GM21529 (cell line): ENCODE measurements around the gene MFSD1.
A peak's percentile ranks its signal among the peaks of the same experiment; 100 is the strongest.

Experiments
- ATAC-seq: cut with Tn5 transposase; IDR thresholded peaks from one replicate; pipeline ENCODE4 v1.9.1; 2021; ENCODE audit not compliant: unreplicated experiment

MFSD1 gene, protein sequence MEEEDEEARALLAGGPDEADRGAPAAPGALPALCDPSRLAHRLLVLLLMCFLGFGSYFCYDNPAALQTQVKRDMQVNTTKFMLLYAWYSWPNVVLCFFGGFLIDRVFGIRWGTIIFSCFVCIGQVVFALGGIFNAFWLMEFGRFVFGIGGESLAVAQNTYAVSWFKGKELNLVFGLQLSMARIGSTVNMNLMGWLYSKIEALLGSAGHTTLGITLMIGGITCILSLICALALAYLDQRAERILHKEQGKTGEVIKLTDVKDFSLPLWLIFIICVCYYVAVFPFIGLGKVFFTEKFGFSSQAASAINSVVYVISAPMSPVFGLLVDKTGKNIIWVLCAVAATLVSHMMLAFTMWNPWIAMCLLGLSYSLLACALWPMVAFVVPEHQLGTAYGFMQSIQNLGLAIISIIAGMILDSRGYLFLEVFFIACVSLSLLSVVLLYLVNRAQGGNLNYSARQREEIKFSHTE

DNA sequence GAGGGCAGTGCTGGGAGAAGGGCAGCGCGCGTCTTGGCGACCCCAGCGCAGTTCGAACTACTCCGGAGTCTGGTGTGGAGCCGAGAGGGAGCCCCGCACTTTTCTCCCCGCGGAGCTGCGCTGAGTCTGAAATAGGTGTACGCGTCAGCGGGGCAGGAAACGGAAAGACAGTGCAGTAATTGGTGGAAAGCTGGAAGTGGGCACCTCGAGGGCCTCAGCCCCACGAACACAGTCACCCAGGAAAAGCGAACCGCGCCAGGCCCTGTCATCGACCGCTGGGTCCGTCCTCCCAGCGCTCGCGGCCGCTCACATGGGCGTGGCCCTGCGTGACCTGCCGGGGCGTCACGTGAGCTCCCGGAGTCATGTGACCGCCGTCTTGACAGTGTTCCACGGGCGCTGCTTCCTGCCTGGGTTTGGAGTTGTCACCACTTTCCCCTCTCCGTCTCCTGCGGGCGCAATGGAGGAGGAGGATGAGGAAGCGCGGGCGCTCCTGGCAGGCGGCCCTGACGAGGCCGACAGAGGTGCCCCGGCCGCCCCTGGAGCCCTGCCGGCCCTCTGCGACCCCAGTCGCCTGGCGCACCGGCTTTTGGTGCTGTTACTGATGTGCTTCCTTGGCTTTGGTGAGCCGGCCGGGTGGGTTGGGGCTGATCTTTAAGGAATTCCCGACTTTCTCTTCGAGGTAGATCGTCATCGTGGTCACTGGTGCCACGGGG lies at the start of gene MFSD1:
TSS of gene MFSD1 (plus strand) at position 359 of the 713 bp plus-strand sequence. CDS start at position 458, 99 bp downstream.
- peak; percentile 99 for ATAC-seq

DNA sequence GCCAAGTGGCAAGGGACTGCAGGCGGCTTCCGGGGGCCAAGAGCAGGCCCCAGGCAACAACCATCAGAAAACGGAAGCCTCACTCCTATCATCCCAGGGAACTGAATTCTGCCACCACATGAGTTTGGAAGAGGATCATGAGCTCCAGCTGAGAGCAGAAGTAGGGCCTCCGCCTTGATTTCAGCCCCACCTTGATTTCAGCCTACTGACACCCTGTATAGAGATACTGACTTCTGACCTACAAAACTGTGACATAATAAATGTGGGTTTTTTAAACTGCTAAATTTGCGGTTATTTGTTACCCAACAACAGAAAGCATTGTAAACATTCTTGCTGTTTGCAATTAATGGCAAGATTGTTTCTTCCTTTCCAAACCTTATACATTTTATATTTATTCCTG lies 48.0 kb upstream of the MFSD1 start:
- no peak for ATAC-seq

DNA sequence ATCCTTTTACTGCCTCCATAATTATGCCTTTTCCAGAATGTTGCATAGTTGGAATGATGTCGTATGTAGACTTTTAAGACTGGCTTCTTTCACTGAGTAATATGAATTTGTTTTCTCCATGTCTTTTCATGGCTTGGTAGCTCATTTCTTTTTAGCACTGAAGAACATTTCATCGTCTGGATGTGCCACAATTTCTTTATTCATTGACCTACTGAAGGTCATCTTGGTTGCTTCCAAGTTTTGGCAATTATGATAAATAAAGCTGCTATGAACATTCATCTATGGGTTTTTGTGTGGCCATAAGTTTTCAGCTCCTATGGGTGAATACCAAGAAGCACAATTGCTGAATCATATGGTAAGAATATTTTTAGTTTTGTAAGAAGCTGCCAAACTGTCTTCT lies 46.4 kb upstream of the MFSD1 start:
- no peak for ATAC-seq

DNA sequence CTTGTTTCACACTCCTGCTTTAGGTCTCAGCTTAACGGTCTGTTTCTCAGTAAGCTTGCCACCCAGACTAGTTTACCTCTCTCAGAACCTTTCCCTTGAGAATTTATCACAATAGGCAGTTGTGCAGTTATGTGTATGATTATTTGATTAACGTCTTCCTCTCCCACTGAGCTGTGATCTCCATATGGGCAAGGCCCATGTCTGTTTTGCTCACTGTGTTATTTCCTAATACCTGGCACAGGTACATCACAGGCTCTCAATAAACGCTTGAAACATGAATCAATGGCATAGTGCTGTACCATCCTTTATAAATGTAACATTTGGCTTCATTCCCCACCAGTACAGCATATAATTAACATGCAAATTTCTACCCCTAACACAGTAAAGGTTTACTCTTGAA lies 40.5 kb upstream of the MFSD1 start:
- ATAC-seq = no peak

DNA sequence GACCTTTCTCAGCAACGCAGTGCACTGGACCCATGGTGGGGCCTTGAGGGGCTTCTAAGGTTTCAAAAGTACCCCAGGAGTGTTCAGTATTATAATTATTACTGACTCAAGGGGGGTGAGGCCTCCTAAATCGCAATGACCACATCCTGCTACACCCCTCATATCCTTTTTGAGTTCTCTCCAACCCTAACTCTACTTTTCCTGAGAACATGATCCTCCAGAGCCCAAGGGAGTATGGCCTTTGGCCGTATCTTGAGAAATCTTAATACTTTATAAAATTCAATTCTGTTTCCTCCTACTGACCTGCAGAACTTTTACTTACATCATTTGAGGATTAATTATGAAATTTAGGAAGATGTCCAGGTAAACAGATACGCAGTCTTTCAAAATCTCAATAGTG lies 39.2 kb upstream of the MFSD1 start:
- no peak for ATAC-seq

DNA sequence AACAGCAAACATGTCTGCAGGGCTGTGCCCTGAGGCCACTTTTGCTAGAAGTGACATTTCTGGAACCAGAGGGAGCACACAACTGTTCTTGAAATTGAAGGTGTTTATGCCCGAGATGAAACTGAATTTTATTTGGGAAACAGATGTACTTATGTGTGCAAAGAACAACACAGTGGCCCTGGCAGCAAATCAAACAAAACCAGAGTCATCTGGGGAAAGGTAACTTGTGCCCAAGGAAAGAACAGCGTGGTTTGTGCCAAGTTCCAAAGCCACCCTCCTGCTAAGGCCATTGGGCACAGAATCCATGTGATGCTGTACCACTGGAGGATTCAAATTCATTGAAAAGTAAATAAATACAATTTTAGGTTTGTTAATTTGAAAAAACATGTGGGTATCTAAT lies 38.4 kb upstream of the MFSD1 start:
- no peak for ATAC-seq

DNA sequence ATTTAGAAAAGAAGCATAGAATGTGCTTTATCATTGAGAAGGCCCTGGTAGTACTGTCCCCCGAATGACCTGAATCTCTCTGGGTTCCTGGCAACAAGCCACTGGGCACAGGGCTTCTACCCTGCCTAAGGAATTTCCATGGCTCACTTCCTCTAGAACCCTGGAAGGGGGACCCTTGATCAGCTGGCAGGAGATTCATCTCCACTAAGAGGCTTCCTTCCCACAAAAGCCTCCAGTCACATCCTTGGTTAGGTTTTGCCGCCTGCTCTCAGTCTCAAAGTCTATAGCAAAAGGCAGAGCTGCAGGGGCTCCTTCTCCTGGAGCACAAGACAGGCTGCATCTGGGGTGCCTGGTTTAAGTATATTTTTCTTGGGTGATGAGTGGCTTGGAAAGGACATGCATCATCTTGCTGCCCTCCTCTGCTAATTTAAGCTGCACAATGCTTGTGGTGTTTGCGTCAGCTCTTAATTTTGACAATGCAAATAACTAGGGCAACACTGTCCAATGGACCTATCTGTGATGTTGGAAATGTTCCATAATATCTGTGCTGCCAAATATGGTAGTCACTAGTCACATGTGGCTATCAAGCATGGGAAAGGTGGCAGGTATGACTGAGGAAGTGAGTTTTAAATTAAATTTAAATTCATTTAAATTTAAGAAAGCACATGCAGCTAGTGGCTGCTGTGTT lies 36.2 kb upstream of the MFSD1 start:
- ATAC-seq = no peak

DNA sequence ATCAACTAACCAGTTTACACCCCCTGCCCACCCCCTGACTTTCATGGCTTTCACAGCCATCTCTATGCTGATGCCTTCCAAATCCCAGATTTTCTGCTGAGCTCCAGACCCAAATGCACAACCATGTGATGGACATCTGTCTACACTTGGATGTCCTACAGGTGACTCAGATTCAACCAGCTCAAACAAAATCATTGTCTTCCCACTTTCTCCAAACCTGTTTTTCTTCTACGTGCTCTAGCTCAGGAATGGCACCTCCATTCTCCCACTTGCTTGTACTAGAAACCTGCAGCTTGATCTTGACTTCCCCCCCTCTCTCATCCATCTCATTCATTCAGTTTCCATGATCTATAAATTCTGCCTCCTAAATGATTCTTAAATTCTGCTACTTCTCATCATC lies 35.5 kb upstream of the MFSD1 start:
- no peak for ATAC-seq

GRCh38 chr3:158768361-158768787 lies 33.5 kb upstream of the MFSD1 start:
- ATAC-seq = no peak

DNA sequence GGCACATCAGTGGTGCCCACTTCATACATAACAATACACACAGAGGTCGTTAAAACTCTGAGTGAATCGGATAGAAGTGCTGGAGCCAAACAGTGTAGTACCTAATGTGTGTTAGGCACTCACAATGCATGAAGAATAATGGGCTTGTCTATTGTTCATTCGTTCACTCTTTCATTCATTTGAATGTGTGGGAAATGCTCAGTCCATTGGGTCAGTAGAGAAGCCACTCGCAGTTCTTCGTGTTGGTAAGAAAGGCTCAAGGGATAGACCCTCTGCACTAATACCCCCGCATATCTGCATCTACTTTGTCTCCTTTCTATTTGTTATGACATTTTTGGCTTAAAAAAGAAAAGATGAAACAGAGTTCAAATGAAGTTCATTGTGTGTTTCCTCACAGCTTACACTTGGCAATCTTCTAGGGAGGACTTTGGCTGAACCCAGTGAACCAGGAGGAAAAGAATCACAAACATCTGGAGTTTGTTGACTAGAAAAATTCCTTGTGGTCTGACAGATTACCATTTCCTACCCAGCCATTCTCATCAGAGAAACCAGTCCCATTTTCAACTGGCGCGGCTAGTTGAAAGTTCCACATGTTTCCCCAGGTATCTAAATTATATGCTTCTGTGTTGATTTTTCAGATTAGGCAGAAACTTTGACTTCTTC lies 32.8 kb upstream of the MFSD1 start:
- ATAC-seq = no peak

DNA sequence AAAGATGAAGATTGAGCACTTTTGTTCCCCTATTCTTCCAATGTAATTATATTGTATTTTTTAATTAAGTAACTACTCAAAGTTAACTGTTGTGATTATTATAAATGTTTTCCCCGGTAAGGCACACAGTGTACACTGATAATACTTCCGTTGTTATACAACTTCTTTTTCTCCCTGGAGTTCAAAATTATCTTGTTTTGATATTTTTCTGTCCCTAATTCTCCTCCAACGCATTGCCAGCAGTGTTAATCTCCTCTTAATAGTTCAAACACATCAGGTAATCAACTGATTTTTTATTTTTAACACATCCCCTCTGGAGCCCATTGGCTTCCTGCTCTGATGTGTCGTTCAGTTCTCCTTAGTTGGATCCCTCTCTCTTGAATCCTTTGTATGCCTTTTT lies 32.3 kb upstream of the MFSD1 start:
- no peak for ATAC-seq

DNA sequence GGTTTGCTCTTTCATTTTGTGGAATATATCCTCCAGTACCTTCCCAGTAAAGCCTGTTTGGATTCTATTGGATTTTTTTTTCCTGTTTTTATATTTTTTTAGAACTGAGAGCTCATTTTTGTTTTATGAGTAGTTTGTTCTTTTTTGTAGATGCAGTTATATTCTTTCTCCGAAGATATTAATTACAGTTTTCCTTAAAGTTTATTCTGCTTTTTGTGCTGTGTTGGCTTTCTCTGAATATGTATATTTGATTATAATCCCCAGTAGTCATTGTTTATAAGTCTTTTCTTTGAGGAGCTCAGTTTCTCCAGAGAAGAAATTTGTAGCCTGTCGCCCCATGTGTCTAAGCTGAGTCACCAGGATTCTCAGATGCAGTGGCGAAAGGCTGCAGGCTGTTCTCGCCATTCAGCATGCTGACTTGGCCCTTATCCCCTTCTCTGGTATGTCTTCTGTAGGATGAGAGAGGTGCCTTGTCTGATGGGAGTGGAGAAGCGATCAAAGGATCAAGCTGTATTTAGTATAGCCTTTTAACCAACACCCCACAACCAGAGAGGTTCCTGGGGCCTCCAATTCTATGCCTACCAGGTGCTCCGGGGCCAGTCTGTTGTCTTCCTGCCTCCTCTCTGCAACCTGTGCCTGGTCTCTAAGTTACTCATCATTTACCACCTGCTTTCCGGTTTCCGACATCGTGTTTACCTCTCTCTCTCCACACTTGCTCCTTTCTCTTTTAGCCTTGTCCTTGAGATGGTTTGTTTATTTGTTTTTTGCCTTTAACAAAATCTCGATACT lies 31.7 kb upstream of the MFSD1 start:
- no peak for ATAC-seq

- no peak for ATAC-seq
Measured at GRCh38 chr3:158770741-158771350, 31.0 kb upstream of the MFSD1 start.

GRCh38 chr3:158771577-158771976 lies 30.3 kb upstream of the MFSD1 start:
- no peak for ATAC-seq

- ATAC-seq = no peak
Measured at GRCh38 chr3:158771982-158772381, 29.9 kb upstream of the MFSD1 start.

DNA sequence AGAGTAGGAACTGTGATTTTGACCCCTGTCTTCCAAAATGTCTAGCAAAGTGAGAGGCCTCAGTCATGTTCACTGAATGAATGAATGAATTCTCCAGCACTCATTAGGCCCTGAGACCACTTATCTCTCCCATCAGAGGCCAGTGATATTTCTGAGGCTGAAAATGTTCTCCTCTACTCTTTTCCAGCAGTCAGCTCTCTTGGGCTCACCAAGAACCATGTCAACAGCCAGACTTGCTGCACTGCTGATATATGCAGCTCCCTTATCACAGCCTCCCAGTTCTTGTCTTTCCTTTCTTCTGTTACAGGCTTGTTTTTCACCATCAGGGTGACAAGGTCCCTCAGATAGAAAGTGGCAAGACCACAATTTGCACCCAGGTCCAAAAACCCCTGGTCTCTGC lies 28.7 kb upstream of the MFSD1 start:
- ATAC-seq = no peak

DNA sequence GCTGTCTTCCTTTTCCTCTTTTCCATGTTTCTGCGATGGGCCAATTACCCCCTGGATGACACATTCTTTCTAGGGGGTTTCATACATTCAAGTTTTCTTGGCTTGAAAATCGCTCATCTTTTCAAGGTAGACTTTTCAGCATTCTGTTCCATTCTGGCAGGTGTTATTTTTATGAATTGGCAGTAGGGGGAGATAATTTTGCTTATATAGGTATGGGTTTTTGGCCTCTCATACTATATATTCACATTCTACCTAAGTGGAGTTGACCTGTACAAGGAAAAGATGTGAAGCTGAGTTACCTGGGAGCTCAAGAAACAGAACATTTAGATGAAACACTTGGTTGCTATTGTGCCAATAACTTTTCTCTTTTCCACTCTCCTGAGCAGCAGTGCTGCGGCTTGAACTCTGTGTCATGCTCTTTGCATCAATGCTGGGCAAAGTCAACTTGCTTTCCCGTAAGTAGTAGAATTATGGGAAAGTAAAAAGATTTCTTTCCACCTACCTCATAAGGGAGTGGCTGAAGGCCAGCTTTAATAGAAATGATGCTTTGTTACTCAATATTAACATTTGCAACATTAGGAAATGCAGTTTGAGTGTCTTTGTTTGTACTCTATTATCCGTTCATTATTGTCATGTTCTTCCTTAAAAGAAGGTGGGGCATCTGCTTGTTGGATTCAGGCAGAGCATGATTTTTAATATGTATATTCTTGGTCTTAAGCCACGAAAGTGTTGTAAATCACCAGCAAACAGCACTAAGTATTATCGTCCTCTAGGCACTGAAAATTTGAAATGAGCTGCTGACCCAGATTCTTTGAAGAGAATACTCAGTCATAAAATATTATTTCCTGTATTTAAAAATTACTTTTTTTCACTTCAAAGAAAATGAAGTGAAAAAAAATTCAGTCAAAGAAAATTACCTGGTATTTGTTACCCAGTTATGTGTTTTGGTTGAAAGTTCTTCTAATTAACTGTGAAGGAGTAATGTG lies 27.7 kb upstream of the MFSD1 start:
- ATAC-seq = no peak

DNA sequence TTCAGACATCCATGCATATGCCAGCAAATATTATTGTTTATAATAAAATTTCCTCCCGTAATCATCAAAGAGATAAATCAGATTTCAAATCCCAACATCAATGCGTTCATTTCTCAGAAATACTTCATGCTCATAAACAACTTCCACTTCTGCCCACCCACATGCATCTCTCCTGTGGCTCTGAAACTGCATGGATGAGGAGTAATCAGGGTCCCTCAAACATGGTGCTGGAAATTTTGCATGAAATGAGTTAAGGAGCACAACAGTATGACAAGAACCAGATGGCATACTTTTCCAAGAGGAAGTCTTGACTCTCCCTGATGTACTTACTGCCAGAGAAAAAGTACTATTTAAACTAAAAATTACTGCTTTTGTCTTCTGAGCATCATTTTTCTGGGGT lies 26.9 kb upstream of the MFSD1 start:
- no peak for ATAC-seq
